MM.1S (cell line): Measurements from ENCODE around the gene EPG5.

Experiments used
- DNase-seq: peaks from one replicate; pipeline ENCODE4 v3.0.0-alpha.2; 2015
- H2AFZ ChIP-seq: fragments of 300-600 bp; sonication (generic); 2 replicates; pipeline ENCODE4 v1.6.0; 2016; ENCODE audit warnings: antibody characterized with exemption, low read length
- H3F3A ChIP-seq: fragments of 300-600 bp; sonication (generic); 2 replicates; pipeline ENCODE4 v1.6.1; 2016; ENCODE audit warnings: mild to moderate bottlenecking, antibody characterized with exemption, low read length, moderate library complexity, mixed read lengths; ENCODE audit not compliant: insufficient read depth
- H3K27ac ChIP-seq: fragments of 300-600 bp; sonication (generic); 2 replicates; pipeline ENCODE4 v1.5.1; 2016; ENCODE audit warnings: mild to moderate bottlenecking, low read length
- H3K27me3 ChIP-seq: fragments of 300-600 bp; sonication (generic); replicated peaks from 2 replicates; pipeline ENCODE4 v1.6.0; 2016; ENCODE audit warnings: low read length; ENCODE audit not compliant: insufficient read depth
- H3K36me3 ChIP-seq: fragments of 300-600 bp; sonication (generic); replicated peaks from 2 replicates; pipeline ENCODE4 v1.6.1; 2016; ENCODE audit warnings: mild to moderate bottlenecking, low read length, mixed read lengths; ENCODE audit not compliant: insufficient read depth
- H3K4me1 ChIP-seq: fragments of 300-600 bp; sonication (generic); 2 replicates; pipeline ENCODE4 v1.6.1; 2016; ENCODE audit warnings: low read length, mixed read lengths
- H3K4me2 ChIP-seq: fragments of 300-600 bp; sonication (generic); 2 replicates; pipeline ENCODE4 v1.6.0; 2016; ENCODE audit warnings: low read depth, low read length
- H3K4me3 ChIP-seq: fragments of 300-600 bp; sonication (generic); 2 replicates; pipeline ENCODE4 v1.5.1; 2016; ENCODE audit warnings: low read length, mixed read lengths
- H3K79me2 ChIP-seq: fragments of 300-600 bp; sonication (generic); 2 replicates; pipeline ENCODE4 v1.6.1; 2016; ENCODE audit warnings: mixed run types, low read length, mixed read lengths
- H3K9ac ChIP-seq: fragments of 300-600 bp; sonication (generic); 2 replicates; pipeline ENCODE4 v1.6.1; 2016; ENCODE audit warnings: low read length, mixed read lengths
- H3K9me2 ChIP-seq: fragments of 300-600 bp; sonication (generic); replicated peaks from 2 replicates; pipeline ENCODE4 v1.6.1; 2016; ENCODE audit warnings: mild to moderate bottlenecking, low read length, mixed read lengths; ENCODE audit not compliant: insufficient read depth
- H3K9me3 ChIP-seq: fragments of 300-600 bp; sonication (generic); replicated peaks from 2 replicates; pipeline ENCODE4 v1.6.1; 2016; ENCODE audit warnings: mild to moderate bottlenecking, low read length, mixed read lengths; ENCODE audit not compliant: insufficient read depth
- H4K20me1 ChIP-seq: fragments of 300-600 bp; sonication (generic); 2 replicates; pipeline ENCODE4 v1.6.1; 2016; ENCODE audit warnings: mild to moderate bottlenecking, low read length, moderate library complexity, mixed read lengths; ENCODE audit not compliant: insufficient read depth
- EZH2 ChIP-seq: fragments of 300-600 bp; sonication (generic); optimal IDR thresholded peaks from 2 replicates; pipeline ENCODE3; 2017; ENCODE audit warnings: low read depth, mild to moderate bottlenecking, antibody characterized with exemption, low read length, mixed read lengths
- EZH2phosphoT487 ChIP-seq: fragments of 300-600 bp; sonication (generic); IDR thresholded peaks from 2 replicates; pipeline ENCODE4 v1.6.1; 2018; ENCODE audit warnings: antibody characterized with exemption, low read length
- TF ChIP-seq, protein P1 (sequence below): fragments of 300-600 bp; sonication (generic); IDR thresholded peaks from 2 replicates; pipeline ENCODE4 v1.5.1; 2016; ENCODE audit warnings: antibody characterized with exemption, low read length, mixed read lengths

The EPG5 gene, protein sequence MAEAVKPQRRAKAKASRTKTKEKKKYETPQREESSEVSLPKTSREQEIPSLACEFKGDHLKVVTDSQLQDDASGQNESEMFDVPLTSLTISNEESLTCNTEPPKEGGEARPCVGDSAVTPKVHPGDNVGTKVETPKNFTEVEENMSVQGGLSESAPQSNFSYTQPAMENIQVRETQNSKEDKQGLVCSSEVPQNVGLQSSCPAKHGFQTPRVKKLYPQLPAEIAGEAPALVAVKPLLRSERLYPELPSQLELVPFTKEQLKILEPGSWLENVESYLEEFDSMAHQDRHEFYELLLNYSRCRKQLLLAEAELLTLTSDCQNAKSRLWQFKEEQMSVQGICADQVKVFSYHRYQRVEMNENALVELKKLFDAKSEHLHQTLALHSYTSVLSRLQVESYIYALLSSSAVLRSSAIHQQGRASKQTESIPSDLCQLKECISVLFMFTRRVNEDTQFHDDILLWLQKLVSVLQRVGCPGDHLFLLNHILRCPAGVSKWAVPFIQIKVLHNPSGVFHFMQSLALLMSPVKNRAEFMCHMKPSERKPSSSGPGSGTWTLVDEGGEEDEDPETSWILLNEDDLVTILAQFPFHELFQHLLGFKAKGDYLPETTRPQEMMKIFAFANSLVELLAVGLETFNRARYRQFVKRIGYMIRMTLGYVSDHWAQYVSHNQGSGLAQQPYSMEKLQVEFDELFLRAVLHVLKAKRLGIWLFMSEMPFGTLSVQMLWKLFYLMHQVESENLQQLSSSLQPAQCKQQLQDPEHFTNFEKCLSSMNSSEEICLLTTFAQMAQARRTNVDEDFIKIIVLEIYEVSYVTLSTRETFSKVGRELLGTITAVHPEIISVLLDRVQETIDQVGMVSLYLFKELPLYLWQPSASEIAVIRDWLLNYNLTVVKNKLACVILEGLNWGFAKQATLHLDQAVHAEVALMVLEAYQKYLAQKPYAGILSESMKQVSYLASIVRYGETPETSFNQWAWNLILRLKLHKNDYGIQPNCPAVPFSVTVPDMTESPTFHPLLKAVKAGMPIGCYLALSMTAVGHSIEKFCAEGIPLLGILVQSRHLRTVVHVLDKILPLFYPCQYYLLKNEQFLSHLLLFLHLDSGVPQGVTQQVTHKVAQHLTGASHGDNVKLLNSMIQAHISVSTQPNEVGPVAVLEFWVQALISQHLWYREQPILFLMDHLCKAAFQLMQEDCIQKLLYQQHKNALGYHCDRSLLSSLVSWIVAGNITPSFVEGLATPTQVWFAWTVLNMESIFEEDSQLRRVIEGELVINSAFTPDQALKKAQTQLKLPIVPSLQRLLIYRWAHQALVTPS (N-terminal part only)

DNA sequence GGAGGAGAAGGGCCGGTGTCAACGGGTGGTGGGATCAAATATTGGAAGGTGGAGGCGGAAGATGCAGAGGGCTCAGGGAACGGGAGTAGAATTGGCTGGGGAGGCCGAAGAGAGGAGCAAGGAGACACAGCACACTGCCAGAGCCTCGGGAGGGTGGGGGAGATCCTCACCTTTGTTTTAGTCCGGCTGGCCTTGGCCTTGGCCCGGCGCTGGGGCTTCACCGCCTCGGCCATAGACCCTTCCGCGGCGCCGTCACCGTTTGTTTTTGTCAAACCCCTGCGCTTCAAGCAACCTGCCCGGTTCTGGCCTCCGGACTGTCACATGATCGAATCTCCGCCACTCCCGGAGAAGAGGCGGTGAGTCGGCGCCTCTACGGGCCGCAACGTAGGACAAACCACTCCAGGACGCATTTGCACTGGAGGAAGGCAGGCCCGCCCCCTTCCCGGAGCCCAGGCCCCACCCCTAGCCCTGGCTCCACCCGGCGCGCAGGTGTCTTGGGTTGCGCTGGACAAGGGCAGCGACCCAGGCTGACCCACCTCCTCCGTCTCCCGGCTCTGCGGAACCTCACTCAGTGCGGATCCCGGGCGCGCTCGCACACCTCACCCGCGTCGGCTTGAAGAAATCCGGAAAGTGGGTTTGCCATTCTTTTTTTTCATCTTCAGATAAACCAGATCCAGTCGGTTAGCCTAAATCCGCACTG, at the start of gene EPG5:
Gene EPG5, minus strand, starts transcription at position 323 of the 700 bp plus-strand sequence. Its CDS starts 90 bp downstream, at position 233.
- no peaks in the 10 kb centered on the region for H3K36me3 ChIP-seq
- H3K4me3 ChIP-seq, result peak within 1 kb of the TSS; percentile 90
- H3K79me2 ChIP-seq, result peaks cover 41% of the 10 kb centered on the region
- TF ChIP-seq EZH2 (no peak), EZH2phosphoT487 (no peak)
- TF ChIP-seq, protein P1, sequence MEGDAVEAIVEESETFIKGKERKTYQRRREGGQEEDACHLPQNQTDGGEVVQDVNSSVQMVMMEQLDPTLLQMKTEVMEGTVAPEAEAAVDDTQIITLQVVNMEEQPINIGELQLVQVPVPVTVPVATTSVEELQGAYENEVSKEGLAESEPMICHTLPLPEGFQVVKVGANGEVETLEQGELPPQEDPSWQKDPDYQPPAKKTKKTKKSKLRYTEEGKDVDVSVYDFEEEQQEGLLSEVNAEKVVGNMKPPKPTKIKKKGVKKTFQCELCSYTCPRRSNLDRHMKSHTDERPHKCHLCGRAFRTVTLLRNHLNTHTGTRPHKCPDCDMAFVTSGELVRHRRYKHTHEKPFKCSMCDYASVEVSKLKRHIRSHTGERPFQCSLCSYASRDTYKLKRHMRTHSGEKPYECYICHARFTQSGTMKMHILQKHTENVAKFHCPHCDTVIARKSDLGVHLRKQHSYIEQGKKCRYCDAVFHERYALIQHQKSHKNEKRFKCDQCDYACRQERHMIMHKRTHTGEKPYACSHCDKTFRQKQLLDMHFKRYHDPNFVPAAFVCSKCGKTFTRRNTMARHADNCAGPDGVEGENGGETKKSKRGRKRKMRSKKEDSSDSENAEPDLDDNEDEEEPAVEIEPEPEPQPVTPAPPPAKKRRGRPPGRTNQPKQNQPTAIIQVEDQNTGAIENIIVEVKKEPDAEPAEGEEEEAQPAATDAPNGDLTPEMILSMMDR, result no peak
- no peaks in the 10 kb centered on the region for H4K20me1 ChIP-seq
- H3F3A ChIP-seq, result peaks cover 3% of the 10 kb centered on the region; the same call in 1 of the 2 replicates
- DNase-seq, result peak; percentile 97
- H2AFZ ChIP-seq, result peak within 1 kb of the TSS; percentile 84
- peaks cover 16% of the 10 kb centered on the region for H3K4me1 ChIP-seq
- no peaks in the 10 kb centered on the region for H3K9me3 ChIP-seq
- H3K4me2 ChIP-seq, result peak within 1 kb of the TSS; percentile 83
- peak within 1 kb of the TSS; percentile 81 for H3K9ac ChIP-seq
- H3K27ac ChIP-seq, result peak within 1 kb of the TSS; percentile 46; the same call in 1 of the 2 replicates
- H3K9me2 ChIP-seq, result no peaks in the 10 kb centered on the region
- H3K27me3 ChIP-seq, result no peaks in the 10 kb centered on the region

DNA sequence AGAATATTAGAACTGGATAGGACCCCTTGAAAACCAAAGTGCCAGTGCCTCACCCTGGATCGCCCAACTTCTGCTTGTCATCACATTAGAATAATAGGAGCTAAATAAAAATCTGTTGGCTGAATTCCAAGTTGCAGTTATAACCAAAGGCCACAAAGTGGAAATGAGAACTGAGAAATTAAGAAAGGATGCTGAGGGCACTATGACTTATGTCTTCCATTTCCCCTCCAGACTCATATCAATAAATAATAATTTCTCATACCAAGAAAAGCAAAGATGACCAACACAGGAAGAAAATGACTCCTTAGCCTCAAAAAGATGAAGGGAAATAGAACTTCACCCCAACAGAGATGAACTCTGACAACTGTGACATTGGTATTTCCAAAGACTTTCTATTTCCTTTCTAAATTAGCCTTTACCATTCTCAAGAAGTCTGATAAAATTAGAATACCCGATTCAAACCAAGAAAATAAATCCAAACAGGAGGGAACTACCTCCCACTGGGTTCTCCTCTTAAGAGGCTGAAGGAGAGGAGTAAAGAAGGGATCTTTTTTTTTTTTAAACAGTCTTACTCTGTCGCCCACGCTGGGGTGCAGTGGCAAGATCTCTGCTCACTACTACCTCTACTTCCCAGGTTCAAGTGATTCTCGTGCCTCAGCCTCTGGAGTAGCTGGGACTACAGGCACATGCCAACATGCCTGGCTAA, 46.5 kb upstream of the EPG5 start:
- H3K4me1 ChIP-seq, result peaks cover 11% of the 10 kb centered on the region
- H3K36me3 ChIP-seq, result no peaks in the 10 kb centered on the region
- no peaks in the 10 kb centered on the region for H3K9me2 ChIP-seq
- no peak overlapping the region for H2AFZ ChIP-seq
- DNase-seq, result peak; percentile 39
- no peaks in the 10 kb centered on the region for H4K20me1 ChIP-seq
- TF ChIP-seq, protein P1, result no peak
- TF ChIP-seq EZH2, result no peak
- TF ChIP-seq EZH2phosphoT487, result no peak
- H3K4me2 ChIP-seq, result peak overlapping the region; percentile 20; the same call in 1 of the 2 replicates
- H3K27ac ChIP-seq, result no peak overlapping the region
- no peaks in the 10 kb centered on the region for H3F3A ChIP-seq
- no peak overlapping the region for H3K9ac ChIP-seq
- no peaks in the 10 kb centered on the region for H3K27me3 ChIP-seq
- no peaks in the 10 kb centered on the region for H3K79me2 ChIP-seq
- no peak overlapping the region for H3K4me3 ChIP-seq
- H3K9me3 ChIP-seq, result no peaks in the 10 kb centered on the region
